ENCODE results near the gene TBC1D13. TPM values are rescaled to one million over a fixed set of nuclear protein-coding genes. Genes with fewer than 3 reads are reported as not detected.

The TBC1D13 gene
- total and polyA plus RNA-seq, 2 experiments from 2014 or later, result 8.3 to 19.4 TPM

GRCh38 chr9:128802482-128802881, 15.4 kb downstream of the TBC1D13 start (continued):
- TF ChIP-seq, protein P1, sequence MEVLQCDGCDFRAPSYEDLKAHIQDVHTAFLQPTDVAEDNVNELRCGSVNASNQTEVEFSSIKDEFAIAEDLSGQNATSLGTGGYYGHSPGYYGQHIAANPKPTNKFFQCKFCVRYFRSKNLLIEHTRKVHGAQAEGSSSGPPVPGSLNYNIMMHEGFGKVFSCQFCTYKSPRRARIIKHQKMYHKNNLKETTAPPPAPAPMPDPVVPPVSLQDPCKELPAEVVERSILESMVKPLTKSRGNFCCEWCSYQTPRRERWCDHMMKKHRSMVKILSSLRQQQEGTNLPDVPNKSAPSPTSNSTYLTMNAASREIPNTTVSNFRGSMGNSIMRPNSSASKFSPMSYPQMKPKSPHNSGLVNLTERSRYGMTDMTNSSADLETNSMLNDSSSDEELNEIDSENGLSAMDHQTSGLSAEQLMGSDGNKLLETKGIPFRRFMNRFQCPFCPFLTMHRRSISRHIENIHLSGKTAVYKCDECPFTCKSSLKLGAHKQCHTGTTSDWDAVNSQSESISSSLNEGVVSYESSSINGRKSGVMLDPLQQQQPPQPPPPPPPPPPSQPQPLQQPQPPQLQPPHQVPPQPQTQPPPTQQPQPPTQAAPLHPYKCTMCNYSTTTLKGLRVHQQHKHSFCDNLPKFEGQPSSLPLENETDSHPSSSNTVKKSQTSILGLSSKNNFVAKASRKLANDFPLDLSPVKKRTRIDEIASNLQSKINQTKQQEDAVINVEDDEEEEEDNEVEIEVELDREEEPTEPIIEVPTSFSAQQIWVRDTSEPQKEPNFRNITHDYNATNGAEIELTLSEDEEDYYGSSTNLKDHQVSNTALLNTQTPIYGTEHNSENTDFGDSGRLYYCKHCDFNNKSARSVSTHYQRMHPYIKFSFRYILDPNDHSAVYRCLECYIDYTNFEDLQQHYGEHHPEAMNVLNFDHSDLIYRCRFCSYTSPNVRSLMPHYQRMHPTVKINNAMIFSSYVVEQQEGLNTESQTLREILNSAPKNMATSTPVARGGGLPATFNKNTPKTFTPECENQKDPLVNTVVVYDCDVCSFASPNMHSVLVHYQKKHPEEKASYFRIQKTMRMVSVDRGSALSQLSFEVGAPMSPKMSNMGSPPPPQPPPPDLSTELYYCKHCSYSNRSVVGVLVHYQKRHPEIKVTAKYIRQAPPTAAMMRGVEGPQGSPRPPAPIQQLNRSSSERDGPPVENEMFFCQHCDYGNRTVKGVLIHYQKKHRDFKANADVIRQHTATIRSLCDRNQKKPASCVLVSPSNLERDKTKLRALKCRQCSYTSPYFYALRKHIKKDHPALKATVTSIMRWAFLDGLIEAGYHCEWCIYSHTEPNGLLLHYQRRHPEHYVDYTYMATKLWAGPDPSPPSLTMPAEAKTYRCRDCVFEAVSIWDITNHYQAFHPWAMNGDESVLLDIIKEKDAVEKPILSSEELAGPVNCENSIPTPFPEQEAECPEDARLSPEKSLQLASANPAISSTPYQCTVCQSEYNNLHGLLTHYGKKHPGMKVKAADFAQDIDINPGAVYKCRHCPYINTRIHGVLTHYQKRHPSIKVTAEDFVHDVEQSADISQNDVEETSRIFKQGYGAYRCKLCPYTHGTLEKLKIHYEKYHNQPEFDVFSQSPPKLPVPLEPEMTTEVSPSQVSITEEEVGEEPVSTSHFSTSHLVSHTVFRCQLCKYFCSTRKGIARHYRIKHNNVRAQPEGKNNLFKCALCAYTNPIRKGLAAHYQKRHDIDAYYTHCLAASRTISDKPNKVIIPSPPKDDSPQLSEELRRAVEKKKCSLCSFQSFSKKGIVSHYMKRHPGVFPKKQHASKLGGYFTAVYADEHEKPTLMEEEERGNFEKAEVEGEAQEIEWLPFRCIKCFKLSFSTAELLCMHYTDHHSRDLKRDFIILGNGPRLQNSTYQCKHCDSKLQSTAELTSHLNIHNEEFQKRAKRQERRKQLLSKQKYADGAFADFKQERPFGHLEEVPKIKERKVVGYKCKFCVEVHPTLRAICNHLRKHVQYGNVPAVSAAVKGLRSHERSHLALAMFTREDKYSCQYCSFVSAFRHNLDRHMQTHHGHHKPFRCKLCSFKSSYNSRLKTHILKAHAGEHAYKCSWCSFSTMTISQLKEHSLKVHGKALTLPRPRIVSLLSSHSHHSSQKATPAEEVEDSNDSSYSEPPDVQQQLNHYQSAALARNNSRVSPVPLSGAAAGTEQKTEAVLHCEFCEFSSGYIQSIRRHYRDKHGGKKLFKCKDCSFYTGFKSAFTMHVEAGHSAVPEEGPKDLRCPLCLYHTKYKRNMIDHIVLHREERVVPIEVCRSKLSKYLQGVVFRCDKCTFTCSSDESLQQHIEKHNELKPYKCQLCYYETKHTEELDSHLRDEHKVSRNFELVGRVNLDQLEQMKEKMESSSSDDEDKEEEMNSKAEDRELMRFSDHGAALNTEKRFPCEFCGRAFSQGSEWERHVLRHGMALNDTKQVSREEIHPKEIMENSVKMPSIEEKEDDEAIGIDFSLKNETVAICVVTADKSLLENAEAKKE (CRISPR knock-in tag; IDR thresholded peaks at IDR 0.05), result no peak
- TF ChIP-seq ZNF114 (CRISPR knock-in tag; IDR thresholded peaks at IDR 0.05) (no peak), REST (IDR thresholded peaks at IDR 0.05; ENCODE audit: unreplicated experiment) (no peak)

GRCh38 chr9:128805661-128806060, 18.6 kb downstream of the TBC1D13 start:
- DNase-seq (ENCODE audit: low spot score) (no peak), ATAC-seq (no peak)
- no peaks in the 10 kb centered on the region for H3K4me1 ChIP-seq (ENCODE audit: insufficient read depth)
- no peak overlapping the region for H3K27ac Mint-ChIP-seq
- H3K9me2 ChIP-seq (ENCODE audit: insufficient read depth), result no peaks in the 10 kb centered on the region
- H3K4me2 ChIP-seq, result no peak overlapping the region
- H4K20me1 ChIP-seq (replicated peaks; ENCODE audit: insufficient read depth), result peaks cover 3% of the 10 kb centered on the region
- H3K27me3 Mint-ChIP-seq (ENCODE audit: insufficient read depth, low read depth, poor library complexity), result peaks cover 2% of the 10 kb centered on the region
- no peaks in the 10 kb centered on the region for H3K4me1 Mint-ChIP-seq
- no peaks in the 10 kb centered on the region for H3K27me3 ChIP-seq (ENCODE audit: insufficient read depth)
- H3K36me3 Mint-ChIP-seq (ENCODE audit: low read depth), result peaks cover 38% of the 10 kb centered on the region
- no peaks in the 10 kb centered on the region for H3K79me2 ChIP-seq (replicated peaks; ENCODE audit: insufficient read depth)
- no peak overlapping the region for H3K27ac ChIP-seq (ENCODE audit: low read depth)
- 0 out of 2 replicates have a peak, but pooled peaks cover 4% of the 10 kb centered on the region for H3F3A ChIP-seq (replicated peaks; ENCODE audit: low read depth)
- no peaks in the 10 kb centered on the region for H3K36me3 ChIP-seq (ENCODE audit: insufficient read depth)
- no peak overlapping the region for H2AFZ ChIP-seq
- H3K9me3 Mint-ChIP-seq, result no peaks in the 10 kb centered on the region
- no peak overlapping the region for H3K4me3 Mint-ChIP-seq
- H3K4me3 ChIP-seq, result no peak overlapping the region
- no peak for TF ChIP-seq ZNF331 (CRISPR knock-in tag; IDR thresholded peaks at IDR 0.05; ENCODE audit: low read depth)
- TF ChIP-seq ZNF114 (CRISPR knock-in tag; IDR thresholded peaks at IDR 0.05), result no peak
- TF ChIP-seq, protein P2, sequence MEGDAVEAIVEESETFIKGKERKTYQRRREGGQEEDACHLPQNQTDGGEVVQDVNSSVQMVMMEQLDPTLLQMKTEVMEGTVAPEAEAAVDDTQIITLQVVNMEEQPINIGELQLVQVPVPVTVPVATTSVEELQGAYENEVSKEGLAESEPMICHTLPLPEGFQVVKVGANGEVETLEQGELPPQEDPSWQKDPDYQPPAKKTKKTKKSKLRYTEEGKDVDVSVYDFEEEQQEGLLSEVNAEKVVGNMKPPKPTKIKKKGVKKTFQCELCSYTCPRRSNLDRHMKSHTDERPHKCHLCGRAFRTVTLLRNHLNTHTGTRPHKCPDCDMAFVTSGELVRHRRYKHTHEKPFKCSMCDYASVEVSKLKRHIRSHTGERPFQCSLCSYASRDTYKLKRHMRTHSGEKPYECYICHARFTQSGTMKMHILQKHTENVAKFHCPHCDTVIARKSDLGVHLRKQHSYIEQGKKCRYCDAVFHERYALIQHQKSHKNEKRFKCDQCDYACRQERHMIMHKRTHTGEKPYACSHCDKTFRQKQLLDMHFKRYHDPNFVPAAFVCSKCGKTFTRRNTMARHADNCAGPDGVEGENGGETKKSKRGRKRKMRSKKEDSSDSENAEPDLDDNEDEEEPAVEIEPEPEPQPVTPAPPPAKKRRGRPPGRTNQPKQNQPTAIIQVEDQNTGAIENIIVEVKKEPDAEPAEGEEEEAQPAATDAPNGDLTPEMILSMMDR (conservative IDR thresholded peaks at IDR 0.05; ENCODE audit: low read depth in 2 of 2), result no peak
